HG03354 (cell line): Measurements from ENCODE around the gene ERICH4.
"Not testable (repeated sequence)": the region's sequence is repeated elsewhere in the genome, so short reads cannot be mapped to it uniquely, and the experiment has no call there.

Experiments
- ATAC-seq: cut with Tn5 transposase; IDR thresholded peaks from one replicate; pipeline ENCODE4 v1.9.1; 2021; ENCODE audit warnings: mild to moderate bottlenecking; ENCODE audit not compliant: unreplicated experiment, poor library complexity, severe bottlenecking

The ERICH4 gene

DNA sequence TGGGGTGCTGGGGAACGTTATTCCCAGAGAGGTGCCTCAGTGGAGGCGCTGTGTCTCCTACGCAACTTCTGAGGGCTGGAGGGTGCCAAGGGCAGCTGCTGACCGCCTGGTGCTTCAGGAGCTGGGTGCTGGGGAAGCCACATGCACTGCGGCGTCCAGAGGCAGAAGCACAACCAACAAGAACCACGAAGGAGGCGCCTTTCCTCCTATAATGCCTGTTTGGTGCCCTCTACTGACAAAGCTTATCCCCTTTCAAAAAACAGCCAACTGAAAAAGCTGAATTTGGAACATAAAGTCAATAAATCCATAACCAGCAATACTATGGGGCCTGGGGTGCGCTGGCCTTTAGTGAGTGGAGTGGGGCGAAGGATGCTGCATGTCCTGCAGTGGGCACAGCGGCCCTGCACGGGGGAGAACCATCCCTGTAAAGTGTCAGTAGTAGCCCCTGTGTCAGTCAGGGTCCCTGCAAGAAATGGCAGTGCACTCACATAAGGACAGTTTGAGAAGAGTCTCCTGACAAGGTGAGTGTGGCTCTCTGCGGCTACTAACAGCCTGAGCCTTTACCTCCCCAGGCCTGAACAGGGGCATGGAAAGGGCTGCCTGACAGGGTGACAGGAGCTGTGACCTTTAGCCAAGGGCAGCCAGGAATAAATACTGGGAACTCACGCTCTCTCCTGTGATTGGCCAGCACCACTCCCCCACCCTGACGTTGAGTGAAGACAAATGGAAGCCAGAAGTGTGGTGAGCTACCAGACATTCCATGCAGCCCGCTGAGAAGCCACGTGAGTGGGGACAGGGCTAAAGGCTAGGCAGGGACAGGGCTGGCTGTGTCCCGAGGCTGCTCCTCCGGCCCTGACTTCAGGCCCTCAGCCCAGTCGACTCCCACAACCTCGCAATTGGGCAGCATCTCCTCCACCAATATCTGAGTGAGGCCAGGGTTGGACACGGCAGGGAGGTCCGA is 11.2 kb upstream of the ERICH4 start:
- ATAC-seq, result no peak

DNA sequence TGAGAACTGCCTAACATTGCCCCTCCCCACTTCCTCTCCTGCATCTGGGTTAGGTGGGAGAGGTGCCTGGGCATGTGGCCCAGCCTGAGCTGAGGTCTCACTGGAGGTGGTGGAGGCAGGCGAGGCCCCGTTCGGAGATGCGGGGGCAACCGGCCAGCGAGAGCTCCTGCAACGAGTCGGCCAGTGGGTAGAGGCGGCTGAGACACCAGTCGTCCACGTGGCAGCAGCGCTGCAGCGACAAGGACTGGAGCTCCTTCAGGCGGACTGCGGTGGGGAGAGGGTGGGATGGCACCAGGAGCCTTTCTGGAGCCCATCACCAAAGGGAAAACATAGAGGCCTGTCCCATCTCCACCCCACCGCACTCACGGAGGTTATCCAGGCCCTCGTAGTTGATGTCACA is 9.8 kb upstream of the ERICH4 start:
- ATAC-seq, result no peak

DNA sequence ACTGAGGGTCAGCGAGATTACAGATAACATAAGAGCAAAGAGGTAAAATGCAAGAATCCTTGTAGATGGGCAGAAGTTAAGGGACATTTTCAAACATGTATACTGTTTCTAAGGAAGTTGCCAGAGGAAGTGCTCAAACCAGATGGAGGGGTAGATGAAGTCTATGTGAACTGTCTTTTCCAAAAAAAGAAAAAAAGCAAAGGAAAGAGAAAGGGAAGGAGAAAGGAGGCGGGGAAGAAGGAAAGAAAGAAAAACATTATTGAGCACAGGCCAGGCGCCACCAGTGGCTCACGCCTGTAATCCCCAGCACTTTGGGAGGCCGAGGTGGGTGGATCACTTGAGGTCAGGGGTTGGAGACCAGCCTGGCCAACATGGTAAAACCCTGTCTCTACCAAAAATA is 8.5 kb upstream of the ERICH4 start:
- no peak for ATAC-seq

DNA sequence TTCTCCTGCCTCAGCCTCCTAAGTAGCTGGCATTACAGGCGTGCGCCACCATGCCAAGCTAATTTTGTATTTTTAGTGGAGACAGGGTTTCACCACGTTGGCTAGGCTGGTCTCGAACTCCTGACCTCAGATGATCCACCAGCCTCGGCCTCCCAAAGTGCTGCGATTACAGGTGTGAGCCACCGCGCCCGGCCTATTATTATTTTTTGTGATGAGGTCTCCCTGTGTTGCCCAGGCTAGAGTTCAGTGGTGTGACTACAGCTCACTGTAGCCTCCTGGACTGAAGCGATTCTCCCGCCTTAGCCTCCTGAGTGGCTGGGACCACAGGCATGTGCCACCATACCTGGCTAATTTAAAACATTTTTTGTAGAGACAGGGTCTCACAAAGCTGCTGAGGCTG is 7.6 kb upstream of the ERICH4 start:
- ATAC-seq, result not testable (repeated sequence)

DNA sequence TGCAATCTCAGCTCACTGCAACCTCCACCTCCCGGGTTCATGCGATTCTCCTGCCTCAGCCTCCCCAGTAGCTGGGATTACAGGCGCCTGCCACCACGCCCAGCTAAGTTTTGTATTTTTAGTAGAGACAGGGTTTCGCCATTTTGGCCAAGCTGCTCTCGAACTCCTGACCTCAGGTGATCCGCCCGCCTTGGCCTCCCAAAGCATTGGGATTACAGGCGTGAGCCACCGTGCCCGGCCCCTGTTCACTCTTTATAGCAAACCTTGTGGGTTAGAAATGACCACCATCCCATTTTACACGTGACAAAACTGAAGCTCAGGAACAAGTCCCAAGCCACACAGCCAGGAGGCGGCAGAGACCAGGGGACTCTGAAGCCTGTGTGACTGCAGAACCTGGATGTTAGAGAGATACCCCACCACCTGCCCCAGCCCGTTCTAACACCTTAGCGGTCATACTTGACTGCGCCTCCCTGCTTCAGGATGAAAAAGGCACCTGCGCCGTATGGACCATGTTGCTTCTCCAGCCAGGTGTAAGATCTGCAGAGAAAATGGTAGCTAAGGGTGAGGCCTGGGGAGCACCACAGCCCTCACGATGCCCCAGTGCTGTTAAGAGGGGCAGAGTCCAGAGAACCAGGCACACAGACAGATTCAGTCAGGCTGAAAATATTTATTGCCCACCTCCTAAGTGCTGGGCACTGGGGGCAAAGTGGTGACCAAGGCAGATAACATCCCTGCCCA is 6.9 kb upstream of the ERICH4 start:
- ATAC-seq, result no peak

DNA sequence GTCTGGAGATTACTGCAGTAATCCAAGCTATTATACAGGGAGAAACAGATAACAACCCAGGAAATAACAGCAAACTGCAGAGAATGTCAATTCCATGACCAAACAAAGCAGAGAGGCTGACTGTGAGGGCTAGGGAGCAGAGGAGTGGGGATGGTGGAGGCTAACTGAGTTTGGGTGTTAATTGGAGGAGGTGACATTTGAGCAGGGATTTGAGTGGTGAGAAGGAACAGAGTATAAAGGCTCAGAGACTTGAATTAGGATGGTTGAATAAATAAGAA is 6.3 kb upstream of the ERICH4 start:
- no peak for ATAC-seq

DNA sequence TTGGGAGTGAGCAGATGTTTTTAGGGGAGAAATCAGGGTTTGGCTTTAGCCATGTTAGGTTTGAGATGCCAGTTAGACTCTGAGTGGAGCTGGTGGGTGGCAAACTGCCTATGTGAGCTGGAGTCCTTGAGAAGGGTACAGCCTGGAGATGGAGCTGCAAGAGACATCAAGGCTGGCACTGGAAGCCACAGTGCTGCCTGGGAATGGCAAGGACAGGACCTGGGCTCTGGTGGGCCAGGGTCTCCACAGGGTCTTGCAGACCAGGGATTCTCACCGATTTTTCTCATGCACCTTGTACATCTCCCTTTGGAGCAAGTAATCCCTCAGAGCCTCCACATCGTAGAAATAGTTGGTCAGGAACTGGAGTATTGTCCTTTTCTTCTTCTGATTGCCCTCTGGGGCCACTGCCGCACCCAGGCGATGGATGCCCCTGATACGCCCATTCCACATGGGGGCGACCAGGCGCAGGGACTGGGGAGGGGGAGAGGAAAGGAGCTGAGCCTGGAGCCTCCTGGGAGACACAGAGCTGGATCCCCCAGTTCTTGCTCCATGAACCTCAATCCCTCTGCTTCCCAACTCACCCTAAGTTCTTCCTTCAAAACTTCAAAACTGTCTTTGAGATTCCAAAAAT is 4.9 kb upstream of the ERICH4 start:
- no peak for ATAC-seq

DNA sequence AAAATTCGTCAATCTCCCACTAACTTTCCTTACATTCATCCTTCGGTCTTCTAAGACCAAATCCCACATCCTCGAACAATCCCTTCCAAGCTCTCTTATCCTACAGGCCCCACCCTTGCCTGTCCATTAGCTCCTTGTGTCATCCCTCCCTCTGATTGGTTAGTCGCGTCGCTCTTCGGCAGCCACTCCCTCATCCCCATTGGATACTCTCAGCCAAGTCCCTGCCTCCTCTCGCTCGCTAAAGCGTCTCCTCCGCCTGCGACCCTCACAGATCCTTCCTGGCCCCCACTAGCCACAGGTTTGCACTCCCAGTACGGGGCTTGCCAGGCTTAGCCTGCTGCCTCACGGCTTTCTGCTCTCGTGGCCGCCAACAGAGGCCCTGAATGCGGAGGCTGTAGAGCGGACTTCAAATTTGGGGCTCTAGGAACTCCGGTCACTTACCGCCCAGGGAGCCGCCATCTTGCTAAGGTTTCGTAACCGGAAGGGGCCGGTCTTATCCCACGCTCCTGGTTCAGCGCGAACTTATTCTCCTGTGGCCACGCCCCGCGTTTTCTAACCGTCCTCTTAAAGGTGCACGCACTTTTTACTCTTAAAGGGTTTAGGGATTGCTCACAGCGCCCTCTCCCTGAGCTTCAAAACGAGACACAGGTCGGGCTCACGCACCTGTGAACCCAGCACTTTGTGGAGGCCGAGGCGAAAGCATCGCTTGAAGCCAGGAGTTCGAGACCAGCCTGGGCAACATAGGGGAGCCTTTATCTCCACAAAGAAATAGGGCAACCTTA is 3.3 kb upstream of the ERICH4 start, which contains the start of gene DMAC2:
Gene DMAC2, minus strand, starts transcription at position 472 of the 782 bp plus-strand sequence. Its CDS starts 13 bp downstream, at position 459.
- peak; percentile 94 for ATAC-seq

DNA sequence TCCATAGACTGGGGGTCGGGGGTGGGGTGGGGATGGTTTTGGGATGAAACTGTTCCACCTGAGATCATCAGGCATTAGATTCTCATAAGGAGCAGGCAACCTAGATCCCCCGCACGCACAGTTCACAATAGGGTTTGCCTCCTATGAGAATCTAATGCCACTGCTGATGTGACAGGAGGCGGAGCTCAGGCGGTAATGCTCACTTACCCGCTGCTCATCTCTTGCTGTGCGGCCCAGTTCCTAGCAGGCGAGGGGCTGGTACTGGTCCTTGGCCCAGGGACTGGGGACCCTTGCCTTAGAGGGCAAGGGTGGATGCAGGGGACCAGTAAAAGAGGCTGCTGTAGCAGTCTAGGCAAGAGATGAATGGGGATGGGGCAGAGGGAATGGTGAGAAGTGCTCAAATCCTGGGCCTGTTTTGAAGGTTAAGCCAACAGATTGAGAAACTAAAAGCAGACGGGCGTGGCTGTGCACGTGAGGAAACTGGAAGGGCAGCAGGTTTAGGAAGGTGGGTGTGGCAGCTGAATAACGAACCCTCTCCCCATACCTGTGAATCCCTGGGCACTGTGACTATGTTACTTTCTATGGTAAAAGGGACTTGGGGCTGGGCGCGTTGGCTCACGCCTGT is 1.5 kb upstream of the ERICH4 start:
- ATAC-seq, result no peak

DNA sequence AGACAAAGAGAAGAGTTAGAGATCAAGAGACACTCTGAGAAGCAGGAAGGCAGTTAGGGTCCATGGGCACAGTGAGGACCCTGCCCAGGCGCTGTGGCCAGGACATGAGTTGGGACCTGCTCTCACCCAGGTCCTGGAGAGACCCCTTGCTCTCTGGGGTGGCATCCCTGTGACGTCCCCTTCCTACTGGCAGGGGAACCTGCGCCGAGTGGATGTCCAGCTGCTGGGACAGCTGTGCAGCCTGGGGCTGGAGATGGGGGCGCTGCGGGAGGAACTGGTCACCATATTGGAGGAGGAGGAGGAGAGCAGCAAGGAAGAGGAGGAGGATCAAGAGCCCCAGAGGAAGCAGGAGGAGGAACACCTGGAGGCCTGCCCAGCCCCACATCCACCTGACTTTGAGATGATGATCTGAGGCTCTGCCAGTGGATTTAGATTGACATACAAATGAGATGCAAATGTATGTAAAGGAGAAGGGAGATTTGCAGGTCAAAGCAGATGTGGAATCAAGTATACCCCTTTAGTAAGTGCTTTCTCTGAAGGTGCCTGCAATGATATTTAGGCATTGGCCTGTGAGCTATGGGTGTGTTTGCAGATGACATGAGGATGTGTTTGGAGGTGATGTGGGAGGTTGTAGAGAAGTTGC is 978 bp downstream of the ERICH4 start:
- ATAC-seq, result no peak

DNA sequence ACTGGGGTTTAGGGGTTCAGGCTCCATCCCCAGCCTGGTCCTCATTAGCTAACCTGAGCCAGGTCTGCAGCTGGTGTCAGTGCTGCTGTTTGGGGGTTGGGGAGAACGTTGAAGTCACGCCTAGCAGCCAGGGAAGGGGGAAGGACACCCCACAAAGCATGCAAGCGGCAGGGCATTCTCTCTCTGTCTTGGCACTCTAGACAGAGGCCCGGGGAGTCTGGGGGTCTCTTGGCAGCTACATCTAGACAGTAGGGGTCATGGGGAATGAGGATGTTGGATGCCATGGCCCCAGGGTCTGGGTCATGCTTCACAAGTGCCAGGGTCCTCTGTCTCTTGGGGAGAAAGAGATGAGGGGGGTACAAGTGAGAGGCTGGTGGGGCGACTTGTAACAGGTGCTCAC is 2.6 kb downstream of the ERICH4 start:
- no peak for ATAC-seq

DNA sequence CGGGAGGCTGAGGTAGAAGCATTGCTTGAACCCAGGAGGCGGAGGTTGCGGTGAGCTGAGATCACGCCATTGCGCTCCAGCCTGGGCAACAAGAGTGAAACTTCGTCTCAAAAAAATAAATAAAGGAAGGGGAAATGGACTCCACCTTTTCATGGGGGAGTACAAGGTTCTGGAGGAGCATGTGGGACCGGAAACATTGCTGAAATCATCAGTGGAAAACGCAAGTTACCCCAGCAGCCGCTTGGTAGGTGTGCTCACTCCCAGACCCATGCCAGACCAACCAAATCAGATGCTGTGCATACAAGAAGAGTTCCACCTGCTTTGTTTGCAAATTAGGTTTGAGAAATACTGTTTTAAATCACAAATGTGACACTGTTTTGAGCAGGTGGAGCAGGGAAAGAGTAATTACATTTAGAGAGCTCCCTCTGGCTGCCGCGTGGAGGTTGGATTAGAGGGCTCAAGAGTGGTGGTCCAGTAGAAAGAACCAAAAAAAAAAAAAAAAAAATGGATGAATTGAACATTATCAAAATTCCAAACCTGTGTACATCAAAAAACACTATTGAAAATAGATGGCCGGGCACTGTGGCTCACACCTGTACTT is 4.9 kb downstream of the ERICH4 start:
- no peak for ATAC-seq

DNA sequence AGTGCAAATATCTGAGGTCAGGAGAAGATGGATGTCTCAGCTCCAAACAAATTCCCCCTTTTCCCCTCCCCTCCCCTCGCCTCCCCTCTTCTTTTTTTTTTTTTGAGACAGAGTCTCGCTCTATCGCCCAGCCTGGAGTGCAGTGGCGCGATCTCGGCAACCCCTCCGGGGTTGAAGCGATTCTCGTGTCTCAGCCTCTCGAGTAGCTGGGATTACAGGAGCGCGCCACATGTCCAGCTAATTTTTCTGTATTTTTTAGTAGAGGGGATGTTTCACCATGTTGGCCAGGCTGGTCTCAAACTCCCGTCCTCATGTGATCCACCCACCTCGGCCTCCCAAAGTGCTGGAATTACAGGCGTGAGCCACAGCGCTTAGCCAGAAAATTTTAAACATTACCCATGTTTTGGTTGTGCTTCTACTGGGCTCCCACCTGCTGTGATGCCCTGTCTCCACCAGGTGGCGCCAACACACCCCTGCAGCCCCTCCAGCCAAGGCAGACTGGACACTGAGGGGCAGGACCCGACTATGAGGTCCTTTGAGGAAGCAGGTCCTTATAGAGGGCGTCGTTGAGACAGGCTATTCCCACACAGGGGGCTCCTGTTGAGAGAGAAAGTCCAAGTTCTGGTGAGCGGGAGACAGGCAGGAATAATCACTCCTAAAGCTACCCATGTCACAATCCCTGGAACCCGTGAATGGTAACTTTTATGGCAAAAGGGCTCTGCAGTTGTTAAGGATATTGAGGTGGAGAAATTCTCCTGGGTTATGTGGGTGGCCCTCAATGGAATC is 6.3 kb downstream of the ERICH4 start:
- ATAC-seq, result no peak

DNA sequence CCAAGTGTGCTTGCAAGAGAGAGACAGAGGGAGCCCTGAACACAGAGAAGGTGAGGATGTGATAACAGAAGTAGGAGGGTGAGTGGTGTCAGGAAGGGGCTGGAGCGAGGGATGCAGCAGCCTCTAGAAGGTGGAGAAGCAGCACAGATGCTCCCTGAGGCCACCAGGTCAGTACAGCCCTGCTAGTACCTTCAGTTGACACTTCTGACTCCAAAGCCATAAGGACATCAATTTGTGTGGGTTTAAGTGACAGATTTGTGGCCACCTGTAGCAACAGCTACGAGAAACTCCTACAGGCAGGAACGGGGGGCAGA is 6.9 kb downstream of the ERICH4 start:
- no peak for ATAC-seq

DNA sequence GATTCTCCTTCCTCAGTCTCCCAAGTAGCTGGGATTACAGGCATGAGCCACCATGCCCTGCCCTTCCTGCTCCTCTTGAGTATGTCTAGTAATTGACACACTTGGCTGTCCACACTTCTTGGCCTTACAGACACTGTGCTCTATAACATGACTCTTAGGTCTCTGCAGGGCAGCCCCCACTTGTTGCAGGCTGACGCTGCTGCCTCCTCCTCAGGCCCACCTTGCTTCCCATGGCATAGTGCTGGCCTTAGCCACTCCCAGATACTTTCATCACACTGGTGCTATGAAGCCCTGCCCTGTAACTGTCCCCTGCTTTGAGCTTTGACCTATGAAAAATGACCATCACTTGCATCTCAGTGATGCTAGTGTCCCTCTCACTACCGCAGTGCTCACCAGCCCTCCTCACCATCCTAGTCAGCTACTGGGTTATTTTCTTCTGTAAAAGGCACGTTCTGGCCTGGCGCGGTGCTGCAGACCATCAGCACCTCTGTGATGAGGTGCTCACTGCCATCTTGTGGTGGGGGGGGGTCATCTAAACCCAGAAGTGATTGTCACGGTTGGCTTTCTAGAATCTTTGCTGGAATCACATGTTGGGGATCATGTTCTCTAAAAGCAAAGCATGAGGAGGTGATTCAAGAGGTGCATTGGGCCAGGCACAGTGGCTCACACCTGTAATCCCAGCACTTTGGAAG is 9.8 kb downstream of the ERICH4 start:
- no peak for ATAC-seq

DNA sequence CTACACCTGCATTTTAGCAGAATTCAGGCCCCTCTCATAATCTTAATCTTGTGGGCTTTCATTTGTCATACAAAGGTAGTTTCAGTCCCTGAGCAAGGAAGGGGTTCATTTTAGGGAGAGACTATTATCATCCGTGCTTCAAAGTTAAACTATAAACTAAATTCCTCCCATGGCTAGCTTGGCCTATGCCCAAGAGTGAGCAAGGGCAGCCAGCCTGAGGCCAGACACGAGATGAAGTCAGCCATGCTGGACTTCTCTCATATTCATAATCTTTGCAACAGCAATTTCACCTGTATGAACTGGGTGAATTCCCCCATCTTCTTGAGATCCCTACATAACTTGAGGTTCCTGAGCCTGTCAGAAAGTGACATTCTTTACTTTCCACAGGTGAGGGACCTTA is 13.0 kb downstream of the ERICH4 start:
- no peak for ATAC-seq

DNA sequence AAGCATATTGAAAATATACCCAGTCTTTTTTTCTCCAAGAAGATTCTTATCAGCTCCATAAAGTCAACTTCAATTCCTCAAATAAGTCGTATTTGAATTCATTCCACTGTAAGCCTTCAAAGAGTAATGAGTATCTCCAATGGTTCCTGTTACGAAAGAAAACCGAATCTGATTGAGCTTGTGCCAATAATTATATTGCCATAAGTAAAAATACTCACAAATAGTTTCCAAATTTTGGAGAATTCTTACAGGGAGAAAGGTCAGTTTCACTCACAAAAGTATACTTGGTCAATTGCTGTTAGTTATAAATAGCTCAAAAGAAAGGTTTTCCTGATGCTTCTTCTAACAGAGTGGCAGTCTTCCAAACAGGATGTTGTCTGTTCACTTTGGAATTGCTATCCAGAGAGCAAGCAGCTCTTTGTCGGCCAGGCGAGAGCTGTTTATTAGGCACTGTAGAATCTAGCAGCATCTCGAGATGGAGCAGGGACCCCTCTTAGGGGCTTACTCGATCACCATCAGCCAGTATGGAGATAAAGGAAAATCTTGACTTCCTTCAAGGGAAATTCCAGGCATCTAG is 13.5 kb downstream of the ERICH4 start:
- no peak for ATAC-seq
